ENCODE data around the gene CHST3.

DNA sequence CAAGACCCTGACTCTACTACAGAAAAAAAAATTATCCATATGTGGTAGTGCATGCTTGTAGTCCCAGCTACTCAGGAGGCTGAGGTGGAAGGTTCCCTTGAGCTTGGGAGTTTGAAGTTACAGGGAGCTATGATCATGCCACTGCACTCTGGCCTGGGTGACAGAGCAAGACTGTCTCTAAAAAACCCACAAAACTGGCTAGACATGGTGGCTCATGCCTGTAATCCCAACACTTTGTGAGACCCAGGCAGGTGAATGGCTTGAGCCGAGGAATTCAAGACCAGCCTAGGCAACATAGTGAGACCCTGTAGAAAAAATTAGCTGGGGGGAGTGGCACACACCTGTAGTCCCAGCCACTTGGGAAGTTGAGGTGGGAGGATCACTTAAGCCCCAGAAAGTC lies 32.9 kb upstream of the CHST3 start:
- TF ChIP-seq POLR2A (IDR thresholded peaks at IDR 0.05; ENCODE audit: low read depth, low read length) (no peak), TAF1 (IDR thresholded peaks at IDR 0.05; ENCODE audit: low read depth, low read length) (no peak), POLR2AphosphoS5 (IDR thresholded peaks at IDR 0.05; ENCODE audit: low read depth, low read length) (no peak), SPI1 (IDR thresholded peaks at IDR 0.05; ENCODE audit: low read depth, low read length) (no peak), POU2F2 (IDR thresholded peaks at IDR 0.05; ENCODE audit: low read depth, low read length) (no peak), PAX5 (IDR thresholded peaks at IDR 0.05; ENCODE audit: insufficient read depth, low read length, severe bottlenecking) (no peak)
